K562 (cell line): Measurements from ENCODE around the gene COL13A1. TPM values are rescaled to one million over a fixed set of nuclear protein-coding genes. Genes with fewer than 3 reads are reported as not detected.

ENCODE experiments used
- ATAC-seq: fragments of 200-7000 bp; cut with Tn5 transposase; 3 replicates; pipeline ENCODE4 v1.9.1; 2020; ENCODE audit warnings: moderate library complexity
- BruUV-seq: library from RNA; stranded (reverse); fragments of 400-500 nt; replicated peaks from 2 replicates; lab custom pipeline; 2021; lab: Mats Ljungman, UMichigan
- CTCF ChIA-PET: fragments of 300-600 bp; formaldehyde crosslinking; extraction: SDS; loops from one replicate; lab custom pipeline; 2021; ENCODE audit warnings: low intra/inter-chr PET ratio; lab: Yijun Ruan, JAX
- POLR2A ChIA-PET: fragments of 300-600, 350-650 bp; sonication (Branson Sonifier 250); formaldehyde crosslinking; extraction: SDS; loops from one replicate; lab custom pipeline; 2021; ENCODE audit warnings: antibody characterized with exemption, inconsistent platforms; lab: Yijun Ruan, JAX
- DNase-seq, 4 experiments: peaks; one replicate each; pipeline versions ENCODE4 v3.0.0 to v3.0.0-alpha.2; 2011 to 2018; ENCODE audit warnings: low spot score in 3 of 4, mixed read lengths in 3 of 4; ENCODE audit errors: extremely low read depth in 1 of 4
- FAIRE-seq: peaks from 2 replicates; lab custom pipeline; 2011; peaks lifted over from hg19 to GRCh38; lab: Jason Lieb, UNC
- H2AFZ ChIP-seq: 2 replicates; pipeline ENCODE4 v1.6.0; 2011; ENCODE audit warnings: low read depth, low read length, control low read depth, inconsistent platforms
- H3K27ac ChIP-seq: fragments of 200-600 bp; 3 replicates; pipeline ENCODE4 v1.8.0; 2011; ENCODE audit warnings: low read depth, mild to moderate bottlenecking, control low read depth, inconsistent platforms, low read length, moderate library complexity, mixed read lengths; ENCODE audit errors: extremely low read depth
- H3K27me3 ChIP-seq, 2 experiments: fragments of 300-600 bp in 1 of 2; 2 replicates in 1 of 2; 3 replicates in 1 of 2; pipeline versions ENCODE4 v1.6.0 to v1.8.0; 2011; ENCODE audit warnings: inconsistent platforms in 2 of 2, low read length in 2 of 2, mild to moderate bottlenecking in 1 of 2, mixed read lengths in 1 of 2, moderate library complexity in 1 of 2; ENCODE audit not compliant: control insufficient read depth in 2 of 2, insufficient read depth in 2 of 2
- H3K36me3 ChIP-seq: fragments of 300-600 bp; 3 replicates; pipeline ENCODE4 v1.8.0; 2011; ENCODE audit warnings: mild to moderate bottlenecking, low read length, inconsistent platforms; ENCODE audit not compliant: control insufficient read depth, insufficient read depth
- H3K4me1 ChIP-seq, 2 experiments: fragments of 200-600 bp in 1 of 2; replicated peaks in 1 of 2; 2 replicates in 1 of 2; 3 replicates in 1 of 2; pipeline versions ENCODE4 v1.5.1 to v1.8.0; 2011; ENCODE audit warnings: inconsistent platforms in 2 of 2, low read length in 2 of 2, mild to moderate bottlenecking in 1 of 2, mixed read lengths in 1 of 2, moderate library complexity in 1 of 2; ENCODE audit not compliant: control insufficient read depth in 2 of 2, insufficient read depth in 2 of 2
- H3K4me2 ChIP-seq: 2 replicates; pipeline ENCODE4 v1.6.1; 2011; ENCODE audit warnings: low read length, control low read depth, inconsistent platforms, mixed read lengths; ENCODE audit not compliant: insufficient read depth
- H3K4me3 ChIP-seq: fragments of 200-600 bp; sonication (generic), shearing (Covaris generic); 2 replicates; pipeline ENCODE4 v1.5.1; 2016; ENCODE audit warnings: control low read depth, inconsistent platforms
- H3K79me2 ChIP-seq: fragments of 200-600 bp; 3 replicates; pipeline ENCODE4 v1.8.0; 2011; ENCODE audit warnings: low read length, inconsistent platforms; ENCODE audit not compliant: control insufficient read depth, insufficient read depth
- H3K9ac ChIP-seq, 2 experiments: 2 replicates each; pipeline versions ENCODE4 v1.6.0 to v1.6.1; 2011; ENCODE audit warnings: low read depth in 2 of 2, low read length in 2 of 2, control low read depth in 1 of 2, inconsistent platforms in 1 of 2, mild to moderate bottlenecking in 1 of 2, mixed read lengths in 1 of 2; ENCODE audit not compliant: insufficient read depth in 1 of 2
- H3K9me1 ChIP-seq: one replicate; pipeline ENCODE4 v1.6.0; 2011; ENCODE audit warnings: inconsistent platforms, mild to moderate bottlenecking, low read length, moderate library complexity; ENCODE audit not compliant: control insufficient read depth, insufficient read depth
- H3K9me3 ChIP-seq: replicated peaks from 2 replicates; pipeline ENCODE4 v1.5.1; 2011; ENCODE audit warnings: low read depth, low read length, inconsistent platforms; ENCODE audit not compliant: control insufficient read depth, insufficient read depth
- H4K20me1 ChIP-seq: replicated peaks from 2 replicates; pipeline ENCODE4 v1.6.1; 2011; ENCODE audit warnings: low read length, inconsistent platforms, mixed read lengths; ENCODE audit not compliant: control insufficient read depth, insufficient read depth
- CREB1 ChIP-seq, 2 experiments: sonication (generic) in 1 of 2; formaldehyde crosslinking in 1 of 2; IDR thresholded peaks; 2 replicates each; pipeline versions ENCODE4 v1.6.1 to v1.8.0; 2012 to 2022; ENCODE audit warnings: inconsistent platforms in 1 of 2, mild to moderate bottlenecking in 1 of 2, missing genetic modification reagents in 1 of 2, moderate library complexity in 1 of 2
- MAFF ChIP-seq: IDR thresholded peaks from 2 replicates; pipeline ENCODE4 v1.6.1; 2012; ENCODE audit warnings: low read length, improper control_type of control experiment
- NCOA2 ChIP-seq, 2 experiments: fragments of 450-650 bp; IDR thresholded peaks; 2 replicates each; pipeline ENCODE4 v1.6.1; 2018; ENCODE audit warnings: mild to moderate bottlenecking in 2 of 2, moderate library complexity in 1 of 2; ENCODE audit not compliant: partially characterized antibody in 2 of 2
- PKNOX1 ChIP-seq: fragments of 450-650 bp; IDR thresholded peaks from 2 replicates; pipeline ENCODE4 v1.6.1; 2016
- ZNF518B ChIP-seq: fragments of 250-450 bp; sonication (Bioruptor Pico); IDR thresholded peaks from 2 replicates; pipeline ENCODE4 v1.5.0; 2021; ENCODE audit warnings: mild to moderate bottlenecking, moderate library complexity
- WGBS: fragments of 100-300 bp; shearing (Covaris generic); methylation state at CpG from one replicate; pipeline ENCODE4 v1.1.6; 2016; ENCODE audit warnings: low coverage, mixed read lengths; ENCODE audit not compliant: insufficient coverage; ENCODE audit errors: missing lambda C conversion rate; 5-methylcytosine and 5-hydroxymethylcytosine counted together
- in situ Hi-C: fragments of 300-500 bp; cut with MboI; formaldehyde crosslinking; loops from 4 replicates; pipeline ENCODE4 v1.15.0; 2018; ENCODE audit warnings: inconsistent platforms, mixed read lengths
- intact Hi-C: fragments of 100-400 bp; cut with micrococcal nuclease; formaldehyde crosslinking; loops from 2 replicates; pipeline ENCODE4 v1.14.2; 2022
- polyA plus RNA-seq, 8 experiments: library from polyadenylated mRNA; depleted of rRNA in 4 of 8; stranded (reverse) in 5 of 8; unstranded in 3 of 8; fragments of >200 nt; fragmentation: Nextera tagmentation in 2 of 8; fragmentation: Illumina TruSeq in 1 of 8; extraction: Ambion mirVana in 2 of 8; extraction: Trizol in 1 of 8; gene quantifications; 2 replicates each; pipeline versions ENCODE4 v1.2.1 to v1.2.3, GENCODE V29; 2011 to 2014; ENCODE audit warnings: inconsistent platforms in 1 of 8, missing spikeins in 1 of 8
- total RNA-seq, 7 experiments: library from RNA; depleted of rRNA in 6 of 7; stranded (reverse); fragments of >200 nt in 6 of 7; fragmentation: Illumina TruSeq in 2 of 7; extraction: Trizol in 2 of 7; gene quantifications; 2 replicates each; pipeline versions ENCODE4 v1.2.1 to v1.2.3, GENCODE V29; 2011 to 2021; ENCODE audit warnings: low replicate concordance in 1 of 7

Gene COL13A1
- total and polyA plus RNA-seq, 9 of the 15 experiments (the other 6 are each of a cell fraction or from before 2014, with no cell fraction given): not detected

- CTCF ChIA-PET: no interaction called here
- TF ChIP-seq PKNOX1 (peak; percentile 34; the same call in 1 of the 2 replicates), NCOA2 (IDR thresholded peaks at IDR 0.05; ENCODE audit: partially characterized antibody in 2 of 2) (no peak), ZNF518B (CRISPR knock-in tag) (no peak), CREB1 (IDR thresholded peaks at IDR 0.05) (no peak), CREB1 (CRISPR knock-in tag; IDR thresholded peaks at IDR 0.05) (no peak), MAFF (no peak)
- TF ChIP-seq, all 486 proteins: peak for 1
- DNase-seq (no peak), FAIRE-seq (no peak), ATAC-seq (no peak)
- Histone ChIP-seq H3K27ac (no peak overlapping the region), H3K9me1 (no peaks in the 10 kb centered on the region), H3K36me3 (no peaks in the 10 kb centered on the region), H3K27me3 (peaks cover 12 to 68% of the 10 kb centered on the region in 2 experiments; a peak in 4 of 5 replicates), H4K20me1 (0 out of 2 replicates have a peak, but pooled peaks cover 3% of the 10 kb centered on the region), H3K79me2 (no peaks in the 10 kb centered on the region), H2AFZ (no peak overlapping the region), H3K9ac (no peak overlapping the region), H3K4me1 (no peaks in the 10 kb centered on the region), H3K4me2 (no peak overlapping the region), H3K9me3 (no peaks in the 10 kb centered on the region), H3K4me3 (no peak overlapping the region)
- WGBS: 2% methylated on average over 8 of the region's 8 CpGs
- in situ Hi-C loops (no loop called here), intact Hi-C loops (no loop called here)
- no TSS peak for BruUV-seq
- POLR2A ChIA-PET: no interaction called here
These were observed 40.3 kb downstream of the COL13A1 start for GRCh38 chr10:69842020-69842419.
